Bronchial epithelial cell (primary cell): Measurements from ENCODE around the gene ACKR2. TPM values are rescaled to one million over a fixed set of nuclear protein-coding genes. Genes with fewer than 3 reads are reported as not detected.

Experiments used
- DNase-seq: peaks from one replicate; pipeline ENCODE4 v3.0.0-alpha.2; 2010; ENCODE audit warnings: low read depth
- FAIRE-seq: peaks from 2 replicates; lab custom pipeline; 2011; peaks lifted over from hg19 to GRCh38; lab: Jason Lieb, UNC
- H3K27me3 ChIP-seq: 2 replicates; pipeline ENCODE4 v1.5.1; 2011; ENCODE audit warnings: low read length; ENCODE audit not compliant: control insufficient read depth, insufficient read depth
- H3K36me3 ChIP-seq: 2 replicates; pipeline ENCODE4 v1.5.1; 2011; ENCODE audit warnings: low read length; ENCODE audit not compliant: control insufficient read depth, insufficient read depth
- H3K4me3 ChIP-seq: 2 replicates; pipeline ENCODE4 v1.5.1; 2011; ENCODE audit warnings: mild to moderate bottlenecking, low read depth, low read length, control low read depth
- CTCF ChIP-seq: IDR thresholded peaks from 2 replicates; pipeline ENCODE4 v1.5.1; 2011; ENCODE audit warnings: mild to moderate bottlenecking, moderate library complexity, low read length, control low read depth, inconsistent platforms; ENCODE audit not compliant: insufficient read depth, severe bottlenecking
- total RNA-seq: library from RNA; depleted of rRNA; stranded (reverse); fragments of >200 nt; gene quantifications from 2 replicates; pipeline ENCODE4 v1.2.1, GENCODE V29; 2014

The ACKR2 gene
- total RNA-seq, 1 donor from 2014 or later = 1.3 TPM

DNA sequence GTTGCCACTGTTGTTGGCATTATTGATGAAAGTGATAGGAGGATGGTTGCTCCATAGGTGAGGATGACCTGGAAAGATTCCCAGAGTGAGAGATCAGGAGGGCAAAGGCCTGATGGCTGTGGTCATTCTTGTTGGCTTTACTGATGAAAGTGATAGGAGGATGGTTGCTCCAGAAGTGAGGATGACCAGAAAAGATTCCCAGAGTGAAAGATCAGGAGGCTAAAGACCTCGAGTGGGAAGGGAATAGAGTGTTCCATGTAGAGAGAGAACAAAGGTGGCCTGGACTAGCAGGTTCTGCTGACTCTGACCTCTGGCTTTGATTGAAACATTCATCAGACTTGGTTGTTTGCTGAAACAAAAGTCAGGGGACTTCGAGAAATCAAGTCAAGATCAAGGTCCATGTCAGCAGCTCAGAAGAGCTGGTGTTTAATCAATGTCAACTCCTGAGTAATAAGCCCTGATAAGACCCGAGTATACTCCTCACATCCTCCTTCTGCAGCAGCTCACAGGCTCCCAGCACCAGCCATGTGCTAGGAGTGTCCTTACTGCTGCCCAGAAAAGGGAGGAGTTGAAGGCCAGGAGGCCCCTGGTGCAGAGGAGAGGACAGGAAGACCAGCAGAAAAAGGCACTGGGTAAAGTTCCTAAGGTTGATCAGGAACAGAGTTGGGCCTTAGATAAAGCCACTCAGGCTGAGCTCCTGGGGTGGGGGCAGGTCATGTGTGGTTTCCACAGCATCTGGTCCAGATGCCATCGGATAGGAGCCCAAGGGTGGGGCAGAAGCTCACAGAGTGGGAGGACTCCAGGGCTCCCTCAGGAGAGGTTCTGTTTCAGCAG lies 46.5 kb downstream of the ACKR2 start:
- no peak for TF ChIP-seq CTCF
- DNase-seq (no peak), FAIRE-seq (peak; percentile 60)
- H3K27me3 ChIP-seq = peaks cover 5% of the 10 kb centered on the region
- no peaks in the 10 kb centered on the region for H3K36me3 ChIP-seq
- no peak overlapping the region for H3K4me3 ChIP-seq

GRCh38 chr3:42856544-42856943 lies 47.3 kb downstream of the ACKR2 start:
- no peak for TF ChIP-seq CTCF
- Histone ChIP-seq H3K4me3 (no peak overlapping the region), H3K36me3 (no peaks in the 10 kb centered on the region), H3K27me3 (peaks cover 5% of the 10 kb centered on the region)
- no peak for FAIRE-seq
- no peak for DNase-seq

DNA sequence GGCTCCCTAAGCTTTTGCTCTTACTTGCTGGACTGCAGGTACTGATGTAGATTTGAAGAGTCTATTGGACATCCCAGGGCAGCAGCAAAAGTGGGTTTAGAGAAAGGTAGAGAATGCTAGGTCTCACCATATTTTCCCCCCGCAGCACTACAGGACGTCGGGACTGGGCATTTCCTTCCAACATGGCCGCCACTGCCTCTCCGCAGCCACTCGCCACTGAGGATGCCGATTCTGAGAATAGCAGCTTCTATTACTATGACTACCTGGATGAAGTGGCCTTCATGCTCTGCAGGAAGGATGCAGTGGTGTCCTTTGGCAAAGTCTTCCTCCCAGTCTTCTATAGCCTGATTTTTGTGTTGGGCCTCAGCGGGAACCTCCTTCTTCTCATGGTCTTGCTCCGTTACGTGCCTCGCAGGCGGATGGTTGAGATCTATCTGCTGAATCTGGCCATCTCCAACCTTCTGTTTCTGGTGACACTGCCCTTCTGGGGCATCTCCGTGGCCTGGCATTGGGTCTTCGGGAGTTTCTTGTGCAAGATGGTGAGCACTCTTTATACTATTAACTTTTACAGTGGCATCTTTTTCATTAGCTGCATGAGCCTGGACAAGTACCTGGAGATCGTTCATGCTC lies 55.2 kb downstream of the ACKR2 start:
- DNase-seq (no peak), FAIRE-seq (no peak)
- Histone ChIP-seq H3K27me3 (no peaks in the 10 kb centered on the region), H3K36me3 (no peaks in the 10 kb centered on the region), H3K4me3 (no peak overlapping the region)
- no peak for TF ChIP-seq CTCF

GRCh38 chr3:42865256-42865655 lies 56.0 kb downstream of the ACKR2 start:
- TF ChIP-seq CTCF = no peak
- H3K36me3 ChIP-seq = no peaks in the 10 kb centered on the region
- no peak for DNase-seq
- H3K27me3 ChIP-seq = no peaks in the 10 kb centered on the region
- FAIRE-seq = no peak
- no peak overlapping the region for H3K4me3 ChIP-seq

DNA sequence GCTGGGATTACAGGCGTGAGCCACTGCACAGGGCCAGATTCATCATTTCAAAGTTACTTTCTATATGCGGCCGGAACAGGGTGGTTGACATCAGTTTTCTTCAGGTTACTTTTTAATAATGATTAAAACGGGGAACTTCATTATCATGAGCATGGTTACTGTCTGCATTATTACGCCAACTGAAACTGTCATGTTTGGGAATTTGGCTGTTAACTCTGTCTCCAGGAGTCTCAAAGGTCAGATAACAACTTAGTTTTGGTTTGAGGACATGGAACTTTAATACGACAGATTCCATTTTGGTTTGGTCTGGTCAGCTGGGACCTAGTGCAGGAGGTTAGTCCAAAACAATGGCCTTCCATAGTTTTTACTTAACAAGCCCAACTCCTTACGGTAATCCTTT lies 57.9 kb downstream of the ACKR2 start:
- no peaks in the 10 kb centered on the region for H3K36me3 ChIP-seq
- no peak overlapping the region for H3K4me3 ChIP-seq
- DNase-seq (no peak), FAIRE-seq (no peak)
- TF ChIP-seq CTCF = no peak
- H3K27me3 ChIP-seq = no peaks in the 10 kb centered on the region
